ENCODE data around the gene ACSS3. TPM values are rescaled to one million over a fixed set of nuclear protein-coding genes. Genes with fewer than 3 reads are reported as not detected.
"Not testable (repeated sequence)": the region's sequence is repeated elsewhere in the genome, so short reads cannot be mapped to it uniquely, and the experiment has no call there.

The ACSS3 gene
- polyA plus RNA-seq, 1 donor (not counting 4 experiments of a cell fraction or from before 2014, with no cell fraction given), result 0.30 TPM

GRCh38 chr12:81039231-81039630, 38.6 kb upstream of the ACSS3 start:
- dilution Hi-C loops (cut with MboI; ENCODE audit: extremely low pct_ligation_motif_present, low sequenced_read_pairs), result no loop called here
- FAIRE-seq (no peak), DNase-seq (ENCODE audit: low read depth, low spot score) (no peak)
- no peaks in the 10 kb centered on the region for H3K36me3 ChIP-seq (ENCODE audit: control insufficient read depth in 2 of 2, extremely low read depth in 1 of 2, insufficient read depth in 2 of 2, low read length in 2 of 2)
- H3K27me3 ChIP-seq (ENCODE audit: control insufficient read depth, extremely low read depth, insufficient read depth, low read length), result no peaks in the 10 kb centered on the region
- no peaks in the 10 kb centered on the region for H4K20me1 ChIP-seq (ENCODE audit: control insufficient read depth, extremely low read depth, insufficient read depth, low read length)
- TF ChIP-seq CTCF (optimal IDR thresholded peaks at IDR 0.05 in 1 of 3, IDR thresholded peaks at IDR 0.05 in 1 of 3, conservative IDR thresholded peaks at IDR 0.05 in 1 of 3; ENCODE audit: extremely low read depth in 1 of 3, insufficient read depth in 2 of 3, low read length in 3 of 3) (no peak), EZH2 (IDR thresholded peaks at IDR 0.05; ENCODE audit: low read length) (no peak)
- H3K9me1 ChIP-seq (ENCODE audit: control insufficient read depth, extremely low read depth, insufficient read depth, low read length), result no peaks in the 10 kb centered on the region
- H3K79me2 ChIP-seq (ENCODE audit: control insufficient read depth, insufficient read depth, low read length), result no peaks in the 10 kb centered on the region
- H3K4me3 ChIP-seq (ENCODE audit: control insufficient read depth in 2 of 3, extremely low read depth in 1 of 3, insufficient read depth in 2 of 3, low read depth in 1 of 3, low read length in 3 of 3), result no peak overlapping the region
- H2AFZ ChIP-seq (ENCODE audit: control insufficient read depth, low read length), result no peak overlapping the region
- no peaks in the 10 kb centered on the region for H3K4me1 ChIP-seq (ENCODE audit: control insufficient read depth, extremely low read depth, insufficient read depth, low read length)
- H3K4me2 ChIP-seq (ENCODE audit: control insufficient read depth, extremely low read depth, insufficient read depth, low read depth, low read length), result no peak overlapping the region
- H3K9ac ChIP-seq (ENCODE audit: control insufficient read depth, extremely low read depth, insufficient read depth, low read length), result no peak overlapping the region
- H3K9me3 ChIP-seq (ENCODE audit: control insufficient read depth, low read depth, low read length), result no peaks in the 10 kb centered on the region
- no peak overlapping the region for H3K27ac ChIP-seq (ENCODE audit: control insufficient read depth, insufficient read depth, low read length)

- H3K27me3 ChIP-seq (ENCODE audit: control insufficient read depth, extremely low read depth, insufficient read depth, low read length), result no peaks in the 10 kb centered on the region
- dilution Hi-C loops (cut with MboI; ENCODE audit: extremely low pct_ligation_motif_present, low sequenced_read_pairs), result no loop called here
- no peak overlapping the region for H3K9ac ChIP-seq (ENCODE audit: control insufficient read depth, extremely low read depth, insufficient read depth, low read length)
- FAIRE-seq (no peak), DNase-seq (ENCODE audit: low read depth, low spot score) (no peak)
- H3K9me1 ChIP-seq (ENCODE audit: control insufficient read depth, extremely low read depth, insufficient read depth, low read length), result no peaks in the 10 kb centered on the region
- H3K9me3 ChIP-seq (ENCODE audit: control insufficient read depth, low read depth, low read length), result no peaks in the 10 kb centered on the region
- no peaks in the 10 kb centered on the region for H4K20me1 ChIP-seq (ENCODE audit: control insufficient read depth, extremely low read depth, insufficient read depth, low read length)
- H3K4me2 ChIP-seq (ENCODE audit: control insufficient read depth, extremely low read depth, insufficient read depth, low read depth, low read length), result no peak overlapping the region
- H3K4me3 ChIP-seq (ENCODE audit: control insufficient read depth in 2 of 3, extremely low read depth in 1 of 3, insufficient read depth in 2 of 3, low read depth in 1 of 3, low read length in 3 of 3), result no peak overlapping the region
- no peak for TF ChIP-seq CTCF (optimal IDR thresholded peaks at IDR 0.05 in 1 of 3, IDR thresholded peaks at IDR 0.05 in 1 of 3, conservative IDR thresholded peaks at IDR 0.05 in 1 of 3; ENCODE audit: extremely low read depth in 1 of 3, insufficient read depth in 2 of 3, low read length in 3 of 3)
- TF ChIP-seq EZH2 (IDR thresholded peaks at IDR 0.05; ENCODE audit: low read length), result no peak
- no peak overlapping the region for H2AFZ ChIP-seq (ENCODE audit: control insufficient read depth, low read length)
- H3K36me3 ChIP-seq (ENCODE audit: control insufficient read depth in 2 of 2, extremely low read depth in 1 of 2, insufficient read depth in 2 of 2, low read length in 2 of 2), result no peaks in the 10 kb centered on the region
- H3K27ac ChIP-seq (ENCODE audit: control insufficient read depth, insufficient read depth, low read length), result no peak overlapping the region
- H3K79me2 ChIP-seq (ENCODE audit: control insufficient read depth, insufficient read depth, low read length), result no peaks in the 10 kb centered on the region
- H3K4me1 ChIP-seq (ENCODE audit: control insufficient read depth, extremely low read depth, insufficient read depth, low read length), result no peaks in the 10 kb centered on the region
Observed at GRCh38 chr12:81043979-81044740, 33.7 kb upstream of the ACSS3 start.

- dilution Hi-C loops (cut with MboI; ENCODE audit: extremely low pct_ligation_motif_present, low sequenced_read_pairs); H3K27me3 ChIP-seq (ENCODE audit: control insufficient read depth, extremely low read depth, insufficient read depth, low read length); H3K27ac ChIP-seq (ENCODE audit: control insufficient read depth, insufficient read depth, low read length); H3K4me2 ChIP-seq (ENCODE audit: control insufficient read depth, extremely low read depth, insufficient read depth, low read depth, low read length); H2AFZ ChIP-seq (ENCODE audit: control insufficient read depth, low read length); H3K36me3 ChIP-seq (ENCODE audit: control insufficient read depth in 2 of 2, extremely low read depth in 1 of 2, insufficient read depth in 2 of 2, low read length in 2 of 2); H3K4me1 ChIP-seq (ENCODE audit: control insufficient read depth, extremely low read depth, insufficient read depth, low read length); H3K9me1 ChIP-seq (ENCODE audit: control insufficient read depth, extremely low read depth, insufficient read depth, low read length); DNase-seq (ENCODE audit: low read depth, low spot score); H3K4me3 ChIP-seq (ENCODE audit: control insufficient read depth in 2 of 3, extremely low read depth in 1 of 3, insufficient read depth in 2 of 3, low read depth in 1 of 3, low read length in 3 of 3); FAIRE-seq; H3K9me3 ChIP-seq (ENCODE audit: control insufficient read depth, low read depth, low read length); H3K79me2 ChIP-seq (ENCODE audit: control insufficient read depth, insufficient read depth, low read length); H3K9ac ChIP-seq (ENCODE audit: control insufficient read depth, extremely low read depth, insufficient read depth, low read length); H4K20me1 ChIP-seq (ENCODE audit: control insufficient read depth, extremely low read depth, insufficient read depth, low read length): not testable (repeated sequence)
Observed at GRCh38 chr12:81064971-81065370, 12.9 kb upstream of the ACSS3 start.

Measured in keratinocyte (primary cell).